Measurements from ENCODE around the gene TSHZ2.
"Not testable (repeated sequence)": the region's sequence is repeated elsewhere in the genome, so short reads cannot be mapped to it uniquely, and the experiment has no call there.

Gene TSHZ2

DNA sequence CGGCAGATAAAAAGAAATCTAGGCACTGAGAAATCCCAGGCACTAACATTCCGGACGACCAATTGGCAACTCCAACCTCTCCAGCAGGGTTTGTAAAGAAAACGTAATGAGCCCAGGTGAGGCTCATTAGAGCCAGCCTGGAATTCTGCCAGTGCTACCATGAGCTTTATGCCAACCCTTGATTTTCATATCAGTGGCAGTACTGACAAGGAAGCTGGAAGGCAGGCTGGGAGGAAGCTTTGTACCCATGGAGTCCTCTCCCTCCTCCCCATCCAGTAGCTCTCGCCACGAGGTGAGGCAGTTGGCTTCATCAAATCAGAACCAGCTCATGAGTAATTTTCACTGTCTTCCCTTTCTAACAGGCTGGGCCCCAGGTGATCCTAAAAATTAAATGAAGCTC, 371.3 kb downstream of the TSHZ2 start:
- peaks cover 4% of the 10 kb centered on the region; the same call in 1 of the 2 replicates for H3K4me1 ChIP-seq (ENCODE audit: insufficient read depth, low read length)
- no peaks in the 10 kb centered on the region for H3K36me3 ChIP-seq (ENCODE audit: insufficient read depth, low read length)
- H3K9me3 ChIP-seq (ENCODE audit: control insufficient read depth, insufficient read depth, low read length): no peaks in the 10 kb centered on the region
- no peak overlapping the region for H3K9ac ChIP-seq (ENCODE audit: low read depth, low read length)

DNA sequence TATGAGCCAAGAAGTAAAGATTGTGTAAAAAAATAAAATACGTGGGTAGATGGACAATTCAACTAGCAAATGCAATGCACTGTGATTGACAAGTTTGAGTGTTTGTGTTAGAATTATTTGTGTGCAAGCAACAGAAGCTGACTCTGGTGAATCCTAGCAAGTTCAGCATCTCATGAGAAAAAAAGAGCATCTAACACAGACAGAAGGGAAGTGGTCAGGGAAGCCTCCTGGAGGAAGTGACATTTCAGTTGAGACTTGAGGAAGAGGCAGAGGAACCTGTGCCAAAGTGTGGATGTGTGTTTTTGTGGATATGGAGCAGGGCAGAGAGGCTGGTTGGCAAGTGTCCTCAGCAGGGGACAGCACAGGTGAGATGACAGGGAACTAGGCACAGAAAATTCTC, 372.7 kb downstream of the TSHZ2 start:
- Histone ChIP-seq H3K36me3 (ENCODE audit: insufficient read depth, low read length) (no peaks in the 10 kb centered on the region), H3K9me3 (ENCODE audit: control insufficient read depth, insufficient read depth, low read length) (no peaks in the 10 kb centered on the region), H3K4me1 (ENCODE audit: insufficient read depth, low read length) (peaks cover 4% of the 10 kb centered on the region; the same call in 1 of the 2 replicates), H3K9ac (ENCODE audit: low read depth, low read length) (no peak overlapping the region)

DNA sequence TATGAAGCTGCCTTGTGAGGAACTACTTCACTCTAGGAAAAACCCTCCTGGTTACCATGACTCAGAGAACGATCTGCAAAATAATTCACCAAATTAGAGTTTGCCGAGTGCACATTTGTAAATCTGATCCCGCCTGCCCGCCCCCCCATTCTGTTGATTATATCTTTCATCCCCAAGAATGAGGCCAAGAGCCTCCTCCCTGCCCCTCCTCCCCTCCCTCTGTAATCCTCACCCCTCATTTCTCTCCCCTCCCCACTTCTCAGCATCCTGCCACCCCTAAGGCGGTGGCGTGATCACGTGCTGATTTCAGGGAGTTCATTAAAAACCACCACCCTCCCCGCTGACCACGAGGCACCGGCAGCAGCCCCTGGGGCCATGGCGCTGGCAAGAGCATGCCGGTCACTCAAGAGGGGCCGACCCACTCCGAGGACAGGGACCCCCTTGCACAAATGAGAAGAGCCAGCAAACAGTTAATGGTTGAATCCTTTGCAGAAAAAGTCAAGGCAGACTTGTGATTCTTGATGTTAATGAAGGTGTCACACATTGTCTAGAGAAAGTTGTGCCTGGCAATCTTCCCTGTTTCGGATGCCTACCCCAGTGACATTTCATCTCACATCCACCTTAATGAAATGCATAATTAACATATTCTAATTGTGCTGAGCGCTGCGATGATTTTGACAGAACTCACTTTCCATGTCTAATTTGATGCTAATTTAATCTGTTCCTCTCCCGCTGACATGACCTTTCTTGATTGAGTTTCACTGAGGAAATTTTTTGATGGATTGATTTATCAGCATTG, 373.6 kb downstream of the TSHZ2 start:
- Histone ChIP-seq H3K9ac (ENCODE audit: low read depth, low read length) (no peak overlapping the region), H3K36me3 (ENCODE audit: insufficient read depth, low read length) (no peaks in the 10 kb centered on the region), H3K4me1 (ENCODE audit: insufficient read depth, low read length) (peaks cover 4% of the 10 kb centered on the region; the same call in 1 of the 2 replicates), H3K9me3 (ENCODE audit: control insufficient read depth, insufficient read depth, low read length) (no peaks in the 10 kb centered on the region)

DNA sequence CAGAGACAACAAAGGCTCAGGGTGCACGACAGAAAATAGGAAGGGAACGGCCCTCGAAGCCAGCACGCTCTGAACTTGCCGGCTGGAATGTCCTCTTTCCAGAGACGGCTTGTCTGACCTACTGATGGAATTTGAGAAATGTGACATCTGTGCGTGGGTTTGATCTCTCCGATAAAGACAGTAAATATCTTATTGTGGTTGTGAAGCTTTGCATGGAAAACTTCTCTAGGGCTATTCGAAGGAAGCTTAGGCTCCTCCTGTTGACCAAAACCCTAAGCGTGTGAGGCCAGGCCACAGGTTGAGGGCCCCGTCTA, 374.1 kb downstream of the TSHZ2 start:
- no peaks in the 10 kb centered on the region for H3K36me3 ChIP-seq (ENCODE audit: insufficient read depth, low read length)
- peaks cover 4% of the 10 kb centered on the region; the same call in 1 of the 2 replicates for H3K4me1 ChIP-seq (ENCODE audit: insufficient read depth, low read length)
- H3K9me3 ChIP-seq (ENCODE audit: control insufficient read depth, insufficient read depth, low read length): no peaks in the 10 kb centered on the region
- H3K9ac ChIP-seq (ENCODE audit: low read depth, low read length): no peak overlapping the region

DNA sequence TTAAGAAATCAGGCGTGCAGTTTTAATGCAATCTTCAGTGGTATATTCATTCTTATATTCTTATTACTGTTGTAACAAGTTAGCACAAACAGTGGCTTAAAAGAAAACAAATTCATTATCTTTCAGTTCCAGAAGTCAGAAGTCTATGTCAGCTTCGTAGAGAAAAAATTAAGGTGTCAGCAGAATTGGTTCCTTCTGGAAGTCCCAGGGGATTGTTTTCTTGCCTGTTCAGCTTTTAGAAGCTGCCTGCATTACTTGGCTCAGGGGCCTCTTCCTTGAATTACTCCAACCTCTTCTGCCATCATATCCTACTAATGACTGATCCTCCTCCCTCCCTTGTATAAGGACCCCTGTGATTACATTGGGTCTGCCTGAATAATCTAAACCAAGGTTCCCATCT, 377.6 kb downstream of the TSHZ2 start:
- Histone ChIP-seq H3K9ac (ENCODE audit: low read depth, low read length) (no peak overlapping the region), H3K9me3 (ENCODE audit: control insufficient read depth, insufficient read depth, low read length) (no peaks in the 10 kb centered on the region), H3K4me1 (ENCODE audit: insufficient read depth, low read length) (peaks cover 4% of the 10 kb centered on the region; the same call in 1 of the 2 replicates), H3K36me3 (ENCODE audit: insufficient read depth, low read length) (no peaks in the 10 kb centered on the region)

DNA sequence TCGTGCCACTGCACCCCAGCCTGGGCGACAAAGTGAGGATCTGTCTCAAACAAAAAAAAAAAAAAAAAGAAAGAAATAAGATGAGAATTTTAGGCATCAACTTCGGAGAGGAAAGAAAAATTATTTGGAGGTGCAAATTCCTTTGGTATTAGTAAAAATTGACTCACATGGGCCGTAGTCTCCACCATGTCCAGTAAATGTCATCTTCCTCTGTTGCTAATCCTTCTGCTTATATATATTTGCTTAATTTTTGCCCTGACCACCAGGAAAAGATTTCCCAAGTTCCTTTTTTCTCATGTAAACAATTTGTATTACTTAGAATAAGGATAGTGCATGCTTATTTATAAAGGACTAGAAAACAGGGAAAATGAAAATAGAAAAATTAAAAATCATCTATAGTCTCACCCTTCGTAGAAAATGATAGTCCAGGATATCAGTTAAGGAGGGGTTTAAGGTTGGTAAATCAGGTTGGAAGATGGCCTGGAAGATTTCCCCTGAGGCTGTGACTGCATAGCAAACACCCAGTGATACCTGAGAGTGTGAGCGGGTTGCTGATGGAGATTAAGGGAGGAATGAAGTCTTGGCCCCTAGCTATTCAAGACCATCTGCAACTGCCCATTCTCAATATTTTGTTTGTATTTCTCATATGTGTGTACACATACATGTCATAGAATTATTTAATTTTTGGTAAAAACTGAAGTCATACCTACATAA, 380.7 kb downstream of the TSHZ2 start:
- H3K9me3 ChIP-seq (ENCODE audit: control insufficient read depth, insufficient read depth, low read length): peaks cover 6% of the 10 kb centered on the region; the same call in 1 of the 2 replicates
- no peak overlapping the region for H3K9ac ChIP-seq (ENCODE audit: low read depth, low read length)
- no peaks in the 10 kb centered on the region for H3K4me1 ChIP-seq (ENCODE audit: insufficient read depth, low read length)
- H3K36me3 ChIP-seq (ENCODE audit: insufficient read depth, low read length): no peaks in the 10 kb centered on the region

DNA sequence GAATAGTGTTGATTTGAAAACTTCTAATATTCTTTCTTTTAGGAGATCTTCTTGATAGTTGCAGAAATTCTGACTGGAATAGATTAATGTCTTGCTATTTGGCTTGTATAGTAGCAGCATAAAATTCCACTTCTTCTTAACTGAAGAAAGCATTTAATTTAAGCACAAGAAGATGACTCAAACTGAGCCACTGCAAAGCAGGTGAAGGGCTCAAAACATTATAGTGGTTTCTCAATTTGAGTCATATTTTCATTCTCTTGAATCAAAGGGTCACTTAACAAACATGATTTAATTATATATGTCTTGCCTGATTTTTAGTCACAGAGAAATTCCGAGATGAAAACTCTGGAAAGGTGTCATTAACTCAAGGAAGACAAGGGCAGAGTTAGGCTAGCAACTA, 382.2 kb downstream of the TSHZ2 start:
- no peak overlapping the region for H3K9ac ChIP-seq (ENCODE audit: low read depth, low read length)
- peaks cover 6% of the 10 kb centered on the region; the same call in 1 of the 2 replicates for H3K9me3 ChIP-seq (ENCODE audit: control insufficient read depth, insufficient read depth, low read length)
- H3K36me3 ChIP-seq (ENCODE audit: insufficient read depth, low read length): no peaks in the 10 kb centered on the region
- no peaks in the 10 kb centered on the region for H3K4me1 ChIP-seq (ENCODE audit: insufficient read depth, low read length)

DNA sequence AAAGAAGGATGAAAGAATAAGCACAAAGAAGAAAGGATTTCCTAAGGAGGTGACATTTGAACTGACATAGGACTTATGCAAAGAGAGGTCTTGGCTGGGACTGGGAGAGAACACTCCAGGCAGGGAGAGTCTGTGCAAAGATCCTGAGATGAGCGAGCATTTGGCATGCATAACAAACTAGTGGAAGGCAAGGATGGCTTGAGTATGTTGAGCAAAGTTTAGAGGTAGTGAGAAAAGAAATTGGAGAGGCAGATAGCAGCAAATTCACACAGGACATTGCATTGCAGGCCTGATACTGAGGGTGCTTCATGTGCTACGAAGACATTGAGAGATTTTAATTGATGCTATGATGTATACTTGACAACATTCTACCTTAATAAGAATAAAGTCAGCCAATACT, 383.6 kb downstream of the TSHZ2 start:
- Histone ChIP-seq H3K9ac (ENCODE audit: low read depth, low read length) (no peak overlapping the region), H3K4me1 (ENCODE audit: insufficient read depth, low read length) (no peaks in the 10 kb centered on the region), H3K36me3 (ENCODE audit: insufficient read depth, low read length) (no peaks in the 10 kb centered on the region), H3K9me3 (ENCODE audit: control insufficient read depth, insufficient read depth, low read length) (peaks cover 6% of the 10 kb centered on the region; the same call in 1 of the 2 replicates)

DNA sequence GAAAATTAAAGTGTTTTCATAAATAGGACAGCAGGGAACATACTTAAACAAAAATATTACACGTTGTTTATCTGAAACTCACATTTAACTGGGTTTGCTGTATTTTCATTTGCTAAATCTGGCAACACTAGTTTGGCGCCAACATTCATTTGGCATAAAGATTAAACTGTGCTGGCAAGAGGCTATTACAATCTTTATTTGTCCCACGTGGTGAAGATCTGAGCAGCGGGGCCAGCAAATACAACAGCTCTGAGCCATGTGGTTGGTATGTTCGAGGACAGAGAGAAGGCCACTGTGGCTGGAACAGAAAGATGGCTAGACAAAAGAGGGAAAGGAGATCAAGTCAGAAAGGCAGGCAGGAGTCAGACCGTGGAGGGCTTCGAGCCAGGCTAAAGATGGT, 387.3 kb downstream of the TSHZ2 start:
- no peaks in the 10 kb centered on the region for H3K36me3 ChIP-seq (ENCODE audit: insufficient read depth, low read length)
- H3K4me1 ChIP-seq (ENCODE audit: insufficient read depth, low read length): no peaks in the 10 kb centered on the region
- H3K9me3 ChIP-seq (ENCODE audit: control insufficient read depth, insufficient read depth, low read length): peaks cover 6% of the 10 kb centered on the region; the same call in 1 of the 2 replicates
- no peak overlapping the region for H3K9ac ChIP-seq (ENCODE audit: low read depth, low read length)

DNA sequence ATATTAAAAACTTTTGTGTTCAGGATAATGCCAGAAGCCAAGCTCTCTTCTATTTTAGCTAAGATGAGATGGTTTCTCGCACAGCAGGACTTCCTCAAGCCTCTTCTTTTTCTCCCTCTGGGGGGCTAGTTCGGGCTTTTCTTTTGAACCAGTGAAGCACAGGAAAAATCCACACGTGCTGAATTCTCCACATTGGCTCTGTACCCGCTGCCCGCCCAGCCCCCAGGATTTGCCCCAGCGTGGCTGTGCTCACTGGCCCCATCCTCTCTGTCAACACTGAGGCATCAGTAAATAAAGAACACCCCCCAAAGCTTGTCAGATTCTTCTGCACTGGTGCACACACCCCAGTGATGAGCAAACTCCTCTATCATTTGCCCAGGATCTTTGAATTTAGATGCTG, 388.7 kb downstream of the TSHZ2 start:
- H3K4me1 ChIP-seq (ENCODE audit: insufficient read depth, low read length): no peaks in the 10 kb centered on the region
- H3K9ac ChIP-seq (ENCODE audit: low read depth, low read length): no peak overlapping the region
- peaks cover 6% of the 10 kb centered on the region; the same call in 1 of the 2 replicates for H3K9me3 ChIP-seq (ENCODE audit: control insufficient read depth, insufficient read depth, low read length)

DNA sequence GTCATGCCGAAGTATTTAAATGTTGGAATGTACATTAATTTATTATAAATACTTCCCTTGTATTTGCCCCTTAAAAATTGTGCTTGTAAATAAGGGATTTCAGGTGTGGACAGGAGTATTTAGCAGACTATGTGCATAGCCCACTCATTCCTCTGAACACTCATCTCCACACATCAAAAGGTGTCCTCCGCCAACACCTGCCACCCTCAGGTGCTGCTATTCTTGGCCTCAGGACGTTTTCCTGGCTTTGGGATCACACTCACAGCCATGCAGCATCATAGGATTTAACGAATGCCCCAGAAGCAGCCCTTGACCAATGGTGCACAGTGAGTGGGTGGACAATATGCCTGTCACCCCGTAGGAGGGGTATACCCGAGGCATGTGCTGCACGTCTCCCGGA, 390.6 kb downstream of the TSHZ2 start:
- no peaks in the 10 kb centered on the region for H3K4me1 ChIP-seq (ENCODE audit: insufficient read depth, low read length)
- no peak overlapping the region for H3K9ac ChIP-seq (ENCODE audit: low read depth, low read length)
- H3K9me3 ChIP-seq (ENCODE audit: control insufficient read depth, insufficient read depth, low read length): no peaks in the 10 kb centered on the region
- no peaks in the 10 kb centered on the region for H3K36me3 ChIP-seq (ENCODE audit: insufficient read depth, low read length)

More for the DNA sequence above, 388.7 kb downstream of the TSHZ2 start:
- H3K36me3 ChIP-seq (ENCODE audit: insufficient read depth, low read length): no peaks in the 10 kb centered on the region

DNA sequence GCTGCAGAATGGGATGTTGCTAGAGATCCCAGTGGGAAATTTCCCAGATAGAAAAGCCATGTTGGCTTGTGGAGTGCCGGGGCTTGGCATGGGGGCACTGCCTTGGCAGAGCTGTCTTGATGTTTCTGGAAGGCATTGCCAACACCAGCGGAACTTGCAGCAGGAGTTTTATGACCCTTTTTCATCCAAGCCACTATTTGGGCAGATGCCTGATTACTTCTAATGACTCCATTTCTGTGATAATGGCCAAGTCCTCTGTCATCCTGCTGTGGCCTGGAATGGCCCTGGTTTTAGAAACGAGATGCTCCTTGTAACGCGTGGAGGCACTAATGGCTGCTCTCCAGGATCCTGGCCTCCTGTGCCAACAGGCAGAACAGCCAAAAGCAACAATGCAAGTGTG, 392.5 kb downstream of the TSHZ2 start:
- H3K4me1 ChIP-seq (ENCODE audit: insufficient read depth, low read length): no peaks in the 10 kb centered on the region
- H3K9me3 ChIP-seq (ENCODE audit: control insufficient read depth, insufficient read depth, low read length): no peaks in the 10 kb centered on the region
- H3K36me3 ChIP-seq (ENCODE audit: insufficient read depth, low read length): no peaks in the 10 kb centered on the region
- no peak overlapping the region for H3K9ac ChIP-seq (ENCODE audit: low read depth, low read length)

DNA sequence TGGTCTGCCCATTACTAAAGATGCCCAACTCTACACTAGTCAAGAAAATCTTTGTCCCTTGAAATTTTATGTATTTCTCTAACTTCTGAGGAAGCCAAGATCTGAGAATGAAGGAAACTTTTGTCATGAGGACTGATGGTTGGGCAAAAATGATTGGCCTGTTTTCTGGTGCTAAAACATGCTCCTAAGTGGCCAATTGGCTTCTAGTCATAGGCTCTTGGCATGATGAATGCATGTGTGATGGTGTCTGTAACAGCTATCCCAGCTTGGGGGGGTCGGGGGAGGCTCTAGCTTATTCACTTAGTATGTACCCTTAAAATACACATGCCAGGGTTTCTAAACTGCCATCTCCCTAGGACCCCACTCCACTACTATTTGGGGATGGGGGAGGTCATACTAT, 392.9 kb downstream of the TSHZ2 start:
- no peaks in the 10 kb centered on the region for H3K4me1 ChIP-seq (ENCODE audit: insufficient read depth, low read length)
- H3K9ac ChIP-seq (ENCODE audit: low read depth, low read length): no peak overlapping the region
- no peaks in the 10 kb centered on the region for H3K9me3 ChIP-seq (ENCODE audit: control insufficient read depth, insufficient read depth, low read length)
- H3K36me3 ChIP-seq (ENCODE audit: insufficient read depth, low read length): no peaks in the 10 kb centered on the region

DNA sequence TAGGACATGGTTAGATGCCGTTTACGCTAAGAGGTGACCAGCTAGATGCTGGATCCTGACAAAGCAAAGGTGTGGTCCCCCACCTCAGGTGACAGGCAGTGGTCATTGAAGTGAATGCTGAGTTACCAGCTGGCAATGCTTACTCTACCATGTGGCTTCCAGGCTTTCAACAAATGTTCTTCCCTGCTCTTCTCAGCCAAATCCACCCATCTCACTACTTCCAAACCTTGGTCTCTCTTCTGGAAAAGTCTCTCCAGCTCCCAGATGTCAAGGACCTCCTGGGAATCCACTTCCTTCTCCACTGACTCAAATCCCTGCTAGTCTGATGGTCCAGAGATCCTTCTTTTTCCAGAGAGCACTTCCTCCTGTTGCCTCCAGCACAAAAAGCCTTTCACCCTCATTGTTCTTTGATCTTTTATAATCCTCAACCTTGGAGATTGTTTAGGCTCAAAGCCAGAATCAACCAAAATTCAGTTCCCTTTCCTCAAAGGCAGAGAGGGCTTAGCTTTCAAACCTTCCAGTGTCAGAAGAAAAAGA, 393.4 kb downstream of the TSHZ2 start:
- H3K4me1 ChIP-seq (ENCODE audit: insufficient read depth, low read length): no peaks in the 10 kb centered on the region

DNA sequence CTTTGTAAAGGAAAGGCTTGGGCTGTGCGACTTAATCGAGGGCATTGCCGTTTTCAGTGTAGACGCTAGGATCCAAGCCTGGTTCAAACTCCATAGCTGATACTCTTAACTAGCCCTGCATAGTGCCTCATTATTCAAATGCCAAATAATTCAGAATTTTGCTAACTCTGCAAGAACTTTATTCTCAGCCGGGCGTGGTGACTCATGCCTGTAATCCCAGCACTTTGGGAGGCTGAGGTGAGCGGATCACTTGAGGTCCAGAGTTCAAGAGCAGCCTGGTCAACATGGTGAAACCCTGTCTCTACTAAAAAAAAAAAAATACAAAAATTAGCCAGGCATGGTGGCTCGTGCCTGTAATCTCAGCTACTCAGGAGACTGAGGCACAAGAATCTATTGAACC, 394.8 kb downstream of the TSHZ2 start:
- H3K36me3 ChIP-seq (ENCODE audit: insufficient read depth, low read length); H3K4me1 ChIP-seq (ENCODE audit: insufficient read depth, low read length); H3K9ac ChIP-seq (ENCODE audit: low read depth, low read length); H3K9me3 ChIP-seq (ENCODE audit: control insufficient read depth, insufficient read depth, low read length): not testable (repeated sequence)

More for the DNA sequence above, 393.4 kb downstream of the TSHZ2 start:
- Histone ChIP-seq H3K9me3 (ENCODE audit: control insufficient read depth, insufficient read depth, low read length) (no peaks in the 10 kb centered on the region), H3K36me3 (ENCODE audit: insufficient read depth, low read length) (no peaks in the 10 kb centered on the region), H3K9ac (ENCODE audit: low read depth, low read length) (no peak overlapping the region)

Measured in ES-I3 (cell line).